NCI-H524 treated with DMSO at 0.1 percent for 48 hours (cell line): ENCODE data around the gene ST3GAL6.

Experiments used
- DNase-seq: peaks from one replicate; lab custom pipeline; 2025; lab: John Stamatoyannopoulos, UW

ST3GAL6 gene

GRCh38 chr3:98777286-98777685 lies 14.1 kb downstream of the ST3GAL6 start:
- no peak for DNase-seq

GRCh38 chr3:98777801-98778220 lies 14.7 kb downstream of the ST3GAL6 start:
- no peak for DNase-seq

- DNase-seq: no peak
These were observed 15.2 kb downstream of the ST3GAL6 start for GRCh38 chr3:98778383-98778782.

- no peak for DNase-seq
These were observed 15.8 kb downstream of the ST3GAL6 start for GRCh38 chr3:98778852-98779413.

- DNase-seq: no peak
These were observed 16.6 kb downstream of the ST3GAL6 start for GRCh38 chr3:98779541-98780335.

- no peak for DNase-seq
These were observed 17.2 kb downstream of the ST3GAL6 start for GRCh38 chr3:98780343-98780742.

- no peak for DNase-seq
These were observed 19.8 kb downstream of the ST3GAL6 start for GRCh38 chr3:98782824-98783500.

- no peak for DNase-seq
These were observed 20.9 kb downstream of the ST3GAL6 start for GRCh38 chr3:98784042-98784441.

GRCh38 chr3:98784666-98785600 lies 21.8 kb downstream of the ST3GAL6 start:
- DNase-seq: no peak

- DNase-seq: no peak
These were observed 23.3 kb downstream of the ST3GAL6 start for GRCh38 chr3:98786364-98787006.

- no peak for DNase-seq
These were observed 24.0 kb downstream of the ST3GAL6 start for GRCh38 chr3:98787181-98787580.

- no peak for DNase-seq
These were observed 25.5 kb downstream of the ST3GAL6 start for GRCh38 chr3:98788651-98789050.

- DNase-seq: no peak
These were observed 28.5 kb downstream of the ST3GAL6 start for GRCh38 chr3:98791341-98792325.

- no peak for DNase-seq
These were observed 30.8 kb downstream of the ST3GAL6 start for GRCh38 chr3:98793971-98794370.

- no peak for DNase-seq
These were observed 33.2 kb downstream of the ST3GAL6 start for GRCh38 chr3:98796334-98796733.

GRCh38 chr3:98797905-98798304 lies 34.8 kb downstream of the ST3GAL6 start:
- DNase-seq: no peak

- no peak for DNase-seq
These were observed 35.7 kb downstream of the ST3GAL6 start for GRCh38 chr3:98798820-98799219.

- no peak for DNase-seq
These were observed 36.3 kb downstream of the ST3GAL6 start for GRCh38 chr3:98799479-98799878.

GRCh38 chr3:98800401-98800800 lies 37.3 kb downstream of the ST3GAL6 start:
- DNase-seq: no peak

GRCh38 chr3:98801043-98801747 lies 38.1 kb downstream of the ST3GAL6 start:
- DNase-seq: no peak
